Measurements from ENCODE around the gene PSAP. TPM values are rescaled to one million over a fixed set of nuclear protein-coding genes. Genes with fewer than 3 reads are reported as not detected.

The PSAP gene
- total RNA-seq, 2 experiments from 2014 or later: 112 to 113 TPM

DNA sequence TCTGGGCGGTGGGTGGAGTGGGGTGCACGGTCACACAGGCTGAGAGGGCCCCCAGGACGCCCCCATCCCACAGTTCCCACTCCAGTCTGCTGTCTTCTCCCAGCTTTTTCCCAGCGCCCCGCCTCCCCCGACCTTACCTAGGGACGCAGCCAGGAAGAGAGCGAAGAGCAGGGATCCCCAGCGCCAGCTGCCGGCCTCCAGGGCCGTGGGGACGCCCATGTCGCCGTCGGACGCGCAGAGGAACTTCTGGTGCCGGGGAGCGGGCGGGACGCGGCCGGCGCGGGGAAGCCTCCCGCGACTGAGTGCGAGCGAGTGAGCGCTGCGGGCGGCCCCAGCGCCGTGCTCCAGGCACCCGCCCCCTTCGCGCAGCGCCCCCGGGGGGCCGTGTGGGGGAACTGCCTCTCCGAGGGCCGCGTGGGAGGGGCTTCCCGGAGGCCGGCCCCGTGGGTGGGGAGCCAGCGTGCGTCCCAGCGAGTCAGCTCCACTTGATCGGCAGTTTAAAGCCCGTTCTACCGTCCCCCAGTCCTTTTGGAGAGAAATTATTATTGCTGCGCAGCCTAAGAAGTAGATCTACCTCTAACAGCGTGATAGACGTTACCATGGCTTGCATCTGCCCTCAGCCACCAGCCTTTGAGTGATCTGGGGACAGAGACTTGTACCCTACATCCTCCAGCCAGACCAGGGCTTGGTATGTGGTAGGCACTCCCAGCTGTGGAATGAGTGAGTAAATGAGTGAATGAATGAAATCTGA lies 77.7 kb downstream of the PSAP start, which contains the start of gene VSIR:
Gene VSIR, minus strand, starts transcription at position 300 of the 751 bp plus-strand sequence. Its CDS starts 81 bp downstream, at position 219.
- H3K4me1 Mint-ChIP-seq (ENCODE audit: low read depth): peaks cover 81% of the 10 kb centered on the region
- peak within 1 kb of the TSS; percentile 80 for H3K4me3 Mint-ChIP-seq
- CTCF ChIA-PET: interaction anchor here (0.6 to 14.5 kb wide), 33 partner anchors 9 to 459 kb away, joined by 3 to 186 read pairs (median 4); partner anchors contain the start of gene PSAP
- POLR2A ChIA-PET: interaction anchor here (0.7 to 8.4 kb wide), 21 partner anchors 9 to 132 kb away, joined by 3 to 87 read pairs (median 5); no protein-coding TSS in a partner anchor
- no peaks in the 10 kb centered on the region for H3K9me3 Mint-ChIP-seq (ENCODE audit: insufficient read depth)
- H3K36me3 Mint-ChIP-seq (ENCODE audit: low read depth): peaks cover 40% of the 10 kb centered on the region
- no peaks in the 10 kb centered on the region for H3K27me3 Mint-ChIP-seq (ENCODE audit: low read depth)
- peak within 1 kb of the TSS; percentile 90 for H3K27ac Mint-ChIP-seq
- DNase-seq: peak; percentile 94
- ATAC-seq: peak; percentile 77

- DNase-seq: no peak
- no peak for ATAC-seq
- ChIA-PET CTCF (interaction anchor here (0.6 to 14.5 kb wide), 25 partner anchors 9 to 456 kb away, joined by 3 to 186 read pairs (median 8); no protein-coding TSS in a partner anchor), POLR2A (interaction anchor here (0.8 to 8.4 kb wide), 17 partner anchors 8 to 81 kb away, joined by 3 to 87 read pairs (median 8); no protein-coding TSS in a partner anchor)
- Mint-ChIP-seq H3K36me3 (ENCODE audit: low read depth) (peaks cover 44% of the 10 kb centered on the region), H3K4me1 (ENCODE audit: low read depth) (peaks cover 81% of the 10 kb centered on the region), H3K27ac (peak overlapping the region; percentile 89), H3K4me3 (peak overlapping the region; percentile 80), H3K9me3 (ENCODE audit: insufficient read depth) (no peaks in the 10 kb centered on the region), H3K27me3 (ENCODE audit: low read depth) (no peaks in the 10 kb centered on the region)
Measured at GRCh38 chr10:71772832-71773220, 78.2 kb downstream of the PSAP start.

GRCh38 chr10:71771821-71772617 lies 79.0 kb downstream of the PSAP start:
- H3K4me3 Mint-ChIP-seq: peak overlapping the region; percentile 80
- peaks cover 47% of the 10 kb centered on the region for H3K36me3 Mint-ChIP-seq (ENCODE audit: low read depth)
- POLR2A ChIA-PET: interaction anchor here (0.6 to 8.4 kb wide), 13 partner anchors 9 to 82 kb away, joined by 3 to 87 read pairs (median 9); no protein-coding TSS in a partner anchor
- no peaks in the 10 kb centered on the region for H3K9me3 Mint-ChIP-seq (ENCODE audit: insufficient read depth)
- ATAC-seq (peak; percentile 7), DNase-seq (peak; percentile 58)
- CTCF ChIA-PET: interaction anchor here (0.6 to 14.5 kb wide), 17 partner anchors 8 to 455 kb away, joined by 3 to 186 read pairs (median 17); no protein-coding TSS in a partner anchor
- peak overlapping the region; percentile 89 for H3K27ac Mint-ChIP-seq
- H3K27me3 Mint-ChIP-seq (ENCODE audit: low read depth): no peaks in the 10 kb centered on the region
- H3K4me1 Mint-ChIP-seq (ENCODE audit: low read depth): peaks cover 81% of the 10 kb centered on the region

DNA sequence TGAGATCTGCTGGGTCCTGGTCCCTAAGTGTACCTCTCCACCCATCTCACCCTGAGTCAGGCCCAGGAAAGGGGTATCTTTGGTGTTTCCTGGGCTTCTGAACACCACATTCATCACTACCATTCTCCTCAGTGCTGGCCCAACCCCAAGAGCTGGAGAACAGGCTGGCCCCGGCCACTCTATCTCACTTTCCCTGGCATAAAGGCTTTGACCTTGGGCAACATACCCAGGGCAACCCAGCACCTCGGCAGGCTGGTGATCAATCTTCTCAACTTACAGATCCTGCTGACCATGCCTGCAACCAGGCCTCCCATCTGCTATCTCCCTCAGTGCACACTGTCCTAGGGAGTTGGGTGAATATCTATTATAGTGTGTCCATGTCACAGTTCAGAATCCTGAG lies 79.8 kb downstream of the PSAP start:
- H3K27me3 Mint-ChIP-seq (ENCODE audit: low read depth): no peaks in the 10 kb centered on the region
- ChIA-PET POLR2A (interaction anchor here (1.2 to 8.4 kb wide), 5 partner anchors 13 to 75 kb away, joined by 3 to 87 read pairs (median 30); no protein-coding TSS in a partner anchor), CTCF (interaction anchor here (0.6 to 14.5 kb wide), 8 partner anchors 14 to 73 kb away, joined by 3 to 186 read pairs (median 48); no protein-coding TSS in a partner anchor)
- peak overlapping the region; percentile 89 for H3K27ac Mint-ChIP-seq
- peaks cover 81% of the 10 kb centered on the region for H3K4me1 Mint-ChIP-seq (ENCODE audit: low read depth)
- H3K36me3 Mint-ChIP-seq (ENCODE audit: low read depth): peaks cover 55% of the 10 kb centered on the region
- no peak for ATAC-seq
- H3K9me3 Mint-ChIP-seq (ENCODE audit: insufficient read depth): no peaks in the 10 kb centered on the region
- no peak for DNase-seq
- peak overlapping the region; percentile 80 for H3K4me3 Mint-ChIP-seq

DNA sequence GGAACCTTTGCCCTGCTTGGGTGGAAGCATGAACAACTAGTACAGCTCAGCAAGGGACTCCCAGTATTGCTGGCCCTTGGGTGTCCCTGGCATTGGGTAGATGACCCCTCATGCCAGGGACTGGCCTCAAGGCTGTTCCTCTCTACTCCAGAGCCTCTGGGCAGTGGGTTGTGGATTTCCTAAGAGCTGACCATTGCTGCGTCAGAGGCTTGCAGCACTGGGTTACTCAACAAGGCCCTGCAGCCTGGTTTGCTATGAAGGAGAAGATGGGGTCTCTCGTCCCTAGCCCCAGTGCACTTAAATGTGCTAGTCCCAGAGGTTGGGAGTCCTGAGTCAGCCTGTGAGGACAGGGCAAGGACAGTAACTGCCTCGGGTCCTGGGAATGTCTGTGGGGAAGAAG lies 80.3 kb downstream of the PSAP start:
- ATAC-seq (no peak), DNase-seq (no peak)
- Mint-ChIP-seq H3K9me3 (ENCODE audit: insufficient read depth) (no peaks in the 10 kb centered on the region), H3K4me3 (peak overlapping the region; percentile 80), H3K27ac (peak overlapping the region; percentile 89), H3K4me1 (ENCODE audit: low read depth) (peaks cover 81% of the 10 kb centered on the region), H3K27me3 (ENCODE audit: low read depth) (no peaks in the 10 kb centered on the region), H3K36me3 (ENCODE audit: low read depth) (peaks cover 57% of the 10 kb centered on the region)
- ChIA-PET CTCF (interaction anchor here (1.3 to 14.5 kb wide), 6 partner anchors 14 to 43 kb away, joined by 3 to 186 read pairs (median 38); no protein-coding TSS in a partner anchor), POLR2A (interaction anchor here (2.9 to 8.4 kb wide), 4 partner anchors 13 to 42 kb away, joined by 11 to 87 read pairs (median 39); no protein-coding TSS in a partner anchor)

DNA sequence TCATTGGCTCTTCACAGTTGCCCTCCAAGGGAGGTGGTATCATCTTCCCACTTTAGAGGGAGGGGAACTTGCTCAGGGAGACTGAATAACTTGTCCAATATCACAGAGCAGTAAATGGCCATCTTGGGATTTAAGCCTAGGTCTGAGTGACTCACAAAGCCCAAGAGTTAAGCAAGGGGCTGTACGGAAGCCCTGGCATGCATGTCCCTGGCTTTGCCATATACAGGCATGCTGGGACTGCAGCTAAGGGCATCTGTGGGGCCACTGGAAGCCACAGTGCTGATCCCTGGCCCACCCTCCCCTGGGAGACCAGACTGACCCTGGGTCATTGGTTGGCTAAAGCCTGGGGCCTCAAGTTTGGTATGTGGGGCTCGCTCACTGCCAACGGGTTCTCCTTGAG lies 80.8 kb downstream of the PSAP start:
- H3K9me3 Mint-ChIP-seq (ENCODE audit: insufficient read depth): no peaks in the 10 kb centered on the region
- DNase-seq: no peak
- no peak for ATAC-seq
- H3K4me3 Mint-ChIP-seq: peak overlapping the region; percentile 80
- H3K27me3 Mint-ChIP-seq (ENCODE audit: low read depth): no peaks in the 10 kb centered on the region
- H3K36me3 Mint-ChIP-seq (ENCODE audit: low read depth): peaks cover 63% of the 10 kb centered on the region
- POLR2A ChIA-PET: interaction anchor here (2.1 to 8.4 kb wide), 5 partner anchors 13 to 58 kb away, joined by 6 to 87 read pairs (median 18); no protein-coding TSS in a partner anchor
- H3K4me1 Mint-ChIP-seq (ENCODE audit: low read depth): peaks cover 81% of the 10 kb centered on the region
- CTCF ChIA-PET: interaction anchor here (1.3 to 14.5 kb wide), 6 partner anchors 14 to 73 kb away, joined by 3 to 186 read pairs (median 34); no protein-coding TSS in a partner anchor
- peak overlapping the region; percentile 89 for H3K27ac Mint-ChIP-seq

DNA sequence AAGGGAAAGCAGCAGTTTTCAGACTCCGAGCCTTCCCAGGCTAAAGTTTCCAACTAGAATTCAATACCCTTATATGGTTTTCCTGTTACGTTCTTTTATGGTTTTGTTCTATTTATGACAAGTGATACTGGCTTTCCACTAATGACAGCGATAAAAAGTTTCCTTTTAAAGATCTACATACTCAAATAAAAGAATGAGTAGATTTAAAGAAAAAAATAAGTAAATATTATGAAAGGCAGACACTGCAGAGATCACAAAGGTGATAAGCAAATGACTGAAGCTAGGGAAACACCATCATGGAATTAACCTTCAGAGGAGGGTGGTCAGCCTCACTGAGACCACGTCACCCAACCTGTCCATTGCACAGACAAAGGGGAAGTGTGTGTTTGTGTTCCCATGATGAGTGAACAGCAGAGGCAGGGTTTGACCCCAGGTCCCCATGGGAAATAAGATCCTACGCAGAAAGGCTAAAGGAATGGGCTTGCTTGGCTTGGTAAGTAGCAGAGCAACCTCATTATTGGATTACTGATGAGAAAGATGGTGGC lies 81.7 kb downstream of the PSAP start:
- ChIA-PET CTCF (interaction anchor here (0.7 to 14.5 kb wide), 17 partner anchors 13 to 450 kb away, joined by 3 to 186 read pairs (median 4); partner anchors contain the start of gene SLC29A3), POLR2A (interaction anchor here (0.9 to 8.4 kb wide), 8 partner anchors 12 to 393 kb away, joined by 3 to 87 read pairs (median 8); no protein-coding TSS in a partner anchor)
- H3K27me3 Mint-ChIP-seq (ENCODE audit: low read depth): no peaks in the 10 kb centered on the region
- ATAC-seq (peak; percentile 1), DNase-seq (no peak)
- no peaks in the 10 kb centered on the region for H3K9me3 Mint-ChIP-seq (ENCODE audit: insufficient read depth)
- peak overlapping the region; percentile 80 for H3K4me3 Mint-ChIP-seq
- H3K27ac Mint-ChIP-seq: peak overlapping the region; percentile 89
- peaks cover 81% of the 10 kb centered on the region for H3K4me1 Mint-ChIP-seq (ENCODE audit: low read depth)
- peaks cover 72% of the 10 kb centered on the region for H3K36me3 Mint-ChIP-seq (ENCODE audit: low read depth)

GRCh38 chr10:71767420-71768035 lies 83.5 kb downstream of the PSAP start:
- Mint-ChIP-seq H3K27ac (peak overlapping the region; percentile 82), H3K27me3 (ENCODE audit: low read depth) (no peaks in the 10 kb centered on the region), H3K9me3 (ENCODE audit: insufficient read depth) (no peaks in the 10 kb centered on the region), H3K36me3 (ENCODE audit: low read depth) (peaks cover 82% of the 10 kb centered on the region), H3K4me1 (ENCODE audit: low read depth) (peaks cover 89% of the 10 kb centered on the region), H3K4me3 (peak overlapping the region; percentile 3)
- ATAC-seq (no peak), DNase-seq (no peak)
- ChIA-PET CTCF (interaction anchor here (1.4 to 14.5 kb wide), 7 partner anchors 11 to 71 kb away, joined by 3 to 186 read pairs (median 9); no protein-coding TSS in a partner anchor), POLR2A (interaction anchor here (0.8 to 8.4 kb wide), 7 partner anchors 9 to 50 kb away, joined by 3 to 60 read pairs (median 7); no protein-coding TSS in a partner anchor)

GRCh38 chr10:71766717-71767419 lies 84.2 kb downstream of the PSAP start:
- peak overlapping the region; percentile 82 for H3K27ac Mint-ChIP-seq
- H3K4me3 Mint-ChIP-seq: peak overlapping the region; percentile 3
- DNase-seq: peak; percentile 50
- no peak for ATAC-seq
- peaks cover 92% of the 10 kb centered on the region for H3K4me1 Mint-ChIP-seq (ENCODE audit: low read depth)
- CTCF ChIA-PET: interaction anchor here (1.2 to 14.5 kb wide), 7 partner anchors 7 to 68 kb away, joined by 3 to 186 read pairs (median 9); partner anchors contain the start of gene VSIR
- no peaks in the 10 kb centered on the region for H3K27me3 Mint-ChIP-seq (ENCODE audit: low read depth)
- peaks cover 75% of the 10 kb centered on the region for H3K36me3 Mint-ChIP-seq (ENCODE audit: low read depth)
- POLR2A ChIA-PET: interaction anchor here (0.5 to 8.4 kb wide), 7 partner anchors 9 to 76 kb away, joined by 3 to 60 read pairs (median 3); no protein-coding TSS in a partner anchor
- H3K9me3 Mint-ChIP-seq (ENCODE audit: insufficient read depth): no peaks in the 10 kb centered on the region

Measured in activated CD8-positive, alpha-beta T cell treated with anti-CD3 and anti-CD28 coated beads, Interleukin-2, amount 10 ng/mL, durations not matched to agents 7 days and 5 days (primary cell).